ENCODE data around the gene SYT9. TPM values are rescaled to one million over a fixed set of nuclear protein-coding genes. Genes with fewer than 3 reads are reported as not detected.

The SYT9 gene
- total and polyA plus RNA-seq, 2 donors (not counting 3 experiments of a cell fraction or from before 2014, with no cell fraction given): 0.23 TPM; not detected in 1

GRCh38 chr11:7278314-7278917 is 26.7 kb downstream of the SYT9 start:
- POLR2A ChIA-PET: no interaction called here
- peak; percentile 31 for FAIRE-seq
- Histone ChIP-seq H3K36me3 (ENCODE audit: control insufficient read depth in 2 of 2, extremely low read depth in 1 of 2, insufficient read depth in 2 of 2, low read length in 2 of 2) (no peaks in the 10 kb centered on the region), H3K9me1 (replicated peaks; ENCODE audit: control insufficient read depth, extremely low read depth, insufficient read depth, low read length) (no peaks in the 10 kb centered on the region), H3K4me2 (ENCODE audit: insufficient read depth, low read length) (no peak overlapping the region), H3K27ac (ENCODE audit: insufficient read depth, low read depth, low read length) (no peak overlapping the region), H3K79me2 (ENCODE audit: control insufficient read depth, insufficient read depth, low read length) (no peaks in the 10 kb centered on the region), H3K4me3 (replicated peaks in 1 of 3; ENCODE audit: insufficient read depth in 1 of 3, low read depth in 1 of 3, low read length in 3 of 3) (no peak overlapping the region), H2AFZ (ENCODE audit: low read depth, low read length) (no peak overlapping the region), H3K27me3 (ENCODE audit: control insufficient read depth in 2 of 2, insufficient read depth in 2 of 2, low read length in 2 of 2) (no peaks in the 10 kb centered on the region), H4K20me1 (replicated peaks; ENCODE audit: control insufficient read depth, extremely low read depth, insufficient read depth, low read length) (no peaks in the 10 kb centered on the region), H3K9ac (replicated peaks; ENCODE audit: extremely low read depth, insufficient read depth, low read length) (no peak overlapping the region), H3K9me3 (replicated peaks; ENCODE audit: control insufficient read depth, insufficient read depth, low read length) (no peaks in the 10 kb centered on the region), H3K4me1 (ENCODE audit: control insufficient read depth, extremely low read depth, insufficient read depth, low read length) (no peaks in the 10 kb centered on the region)
- DNase-seq (ENCODE audit: low read depth, low spot score): peak; percentile 42
- no TSS peak for BruUV-seq (replicated peaks)
- TF ChIP-seq MAX (IDR thresholded peaks at IDR 0.05; ENCODE audit: insufficient read depth, insufficient read length): no peak
- TF ChIP-seq, protein P1, sequence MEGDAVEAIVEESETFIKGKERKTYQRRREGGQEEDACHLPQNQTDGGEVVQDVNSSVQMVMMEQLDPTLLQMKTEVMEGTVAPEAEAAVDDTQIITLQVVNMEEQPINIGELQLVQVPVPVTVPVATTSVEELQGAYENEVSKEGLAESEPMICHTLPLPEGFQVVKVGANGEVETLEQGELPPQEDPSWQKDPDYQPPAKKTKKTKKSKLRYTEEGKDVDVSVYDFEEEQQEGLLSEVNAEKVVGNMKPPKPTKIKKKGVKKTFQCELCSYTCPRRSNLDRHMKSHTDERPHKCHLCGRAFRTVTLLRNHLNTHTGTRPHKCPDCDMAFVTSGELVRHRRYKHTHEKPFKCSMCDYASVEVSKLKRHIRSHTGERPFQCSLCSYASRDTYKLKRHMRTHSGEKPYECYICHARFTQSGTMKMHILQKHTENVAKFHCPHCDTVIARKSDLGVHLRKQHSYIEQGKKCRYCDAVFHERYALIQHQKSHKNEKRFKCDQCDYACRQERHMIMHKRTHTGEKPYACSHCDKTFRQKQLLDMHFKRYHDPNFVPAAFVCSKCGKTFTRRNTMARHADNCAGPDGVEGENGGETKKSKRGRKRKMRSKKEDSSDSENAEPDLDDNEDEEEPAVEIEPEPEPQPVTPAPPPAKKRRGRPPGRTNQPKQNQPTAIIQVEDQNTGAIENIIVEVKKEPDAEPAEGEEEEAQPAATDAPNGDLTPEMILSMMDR (IDR thresholded peaks at IDR 0.05; ENCODE audit: extremely low read depth in 1 of 2, insufficient read depth in 1 of 2, low read depth in 1 of 2, low read length in 2 of 2): peak; percentile 46 to 64
- CTCF ChIA-PET: interaction anchor here (0.6 to 3.8 kb wide), 32 partner anchors 9 to 597 kb away, joined by 3 to 61 read pairs (median 4); partner anchors contain the start of genes SYT9 and ZNF215
- dilution Hi-C loops (cut with MboI; ENCODE audit: extremely low pct_ligation_motif_present, low sequenced_read_pairs): no loop called here
- intact Hi-C loops (cut with micrococcal nuclease): loop anchor here (1.0 to 2.0 kb wide), 3 partner anchors 134 to 466 kb away; no protein-coding TSS in a partner anchor

DNA sequence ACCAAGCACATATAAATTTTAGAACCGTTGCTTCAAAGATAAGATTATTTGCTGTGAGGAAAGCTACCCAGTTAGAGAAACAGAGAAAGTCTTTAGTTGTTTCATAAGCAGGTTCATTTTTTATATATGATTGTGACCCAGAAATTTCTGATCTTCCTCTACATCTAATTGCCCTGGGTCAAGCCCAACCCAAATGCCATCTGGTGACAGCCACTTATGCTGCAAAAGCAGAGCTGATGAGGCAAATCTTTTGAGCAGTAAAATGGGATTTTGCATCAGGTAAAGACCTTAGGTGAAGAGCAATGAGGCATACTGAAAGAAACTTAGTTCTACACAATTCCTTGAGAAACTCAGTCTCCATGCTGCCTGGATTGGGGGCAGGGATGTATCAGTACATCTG is 28.0 kb downstream of the SYT9 start:
- intact Hi-C loops (cut with micrococcal nuclease): loop anchor here (2.0 kb wide), 1 partner anchor 467 kb away; no protein-coding TSS in a partner anchor
- Histone ChIP-seq H3K4me1 (ENCODE audit: control insufficient read depth, extremely low read depth, insufficient read depth, low read length) (no peaks in the 10 kb centered on the region), H3K9me3 (replicated peaks; ENCODE audit: control insufficient read depth, insufficient read depth, low read length) (no peaks in the 10 kb centered on the region), H3K27me3 (ENCODE audit: control insufficient read depth in 2 of 2, insufficient read depth in 2 of 2, low read length in 2 of 2) (no peaks in the 10 kb centered on the region), H3K27ac (ENCODE audit: insufficient read depth, low read depth, low read length) (no peak overlapping the region), H3K4me3 (replicated peaks in 1 of 3; ENCODE audit: insufficient read depth in 1 of 3, low read depth in 1 of 3, low read length in 3 of 3) (no peak overlapping the region), H3K4me2 (ENCODE audit: insufficient read depth, low read length) (no peak overlapping the region), H3K9me1 (replicated peaks; ENCODE audit: control insufficient read depth, extremely low read depth, insufficient read depth, low read length) (no peaks in the 10 kb centered on the region), H4K20me1 (replicated peaks; ENCODE audit: control insufficient read depth, extremely low read depth, insufficient read depth, low read length) (no peaks in the 10 kb centered on the region), H2AFZ (ENCODE audit: low read depth, low read length) (no peak overlapping the region), H3K9ac (replicated peaks; ENCODE audit: extremely low read depth, insufficient read depth, low read length) (no peak overlapping the region), H3K36me3 (ENCODE audit: control insufficient read depth in 2 of 2, extremely low read depth in 1 of 2, insufficient read depth in 2 of 2, low read length in 2 of 2) (no peaks in the 10 kb centered on the region), H3K79me2 (ENCODE audit: control insufficient read depth, insufficient read depth, low read length) (no peaks in the 10 kb centered on the region)
- FAIRE-seq: no peak
- POLR2A ChIA-PET: no interaction called here
- dilution Hi-C loops (cut with MboI; ENCODE audit: extremely low pct_ligation_motif_present, low sequenced_read_pairs): no loop called here
- DNase-seq (ENCODE audit: low read depth, low spot score): no peak
- CTCF ChIA-PET: interaction anchor here (0.9 to 3.8 kb wide), 9 partner anchors 10 to 524 kb away, joined by 3 to 61 read pairs (median 14); no protein-coding TSS in a partner anchor
- TF ChIP-seq, protein P1 (IDR thresholded peaks at IDR 0.05; ENCODE audit: extremely low read depth in 1 of 2, insufficient read depth in 1 of 2, low read depth in 1 of 2, low read length in 2 of 2): no peak
- TF ChIP-seq EZH2 (IDR thresholded peaks at IDR 0.05; ENCODE audit: borderline replicate concordance, low read depth, low read length, severe bottlenecking) (no peak), GATA2 (IDR thresholded peaks at IDR 0.05; ENCODE audit: insufficient read depth, insufficient read length, low read depth, low read length) (no peak), FOS (IDR thresholded peaks at IDR 0.05; ENCODE audit: borderline replicate concordance, insufficient read depth, low read length) (no peak), MYC (IDR thresholded peaks at IDR 0.05; ENCODE audit: low read depth, low read length) (no peak), MAX (IDR thresholded peaks at IDR 0.05; ENCODE audit: insufficient read depth, insufficient read length) (no peak), POLR2AphosphoS5 (IDR thresholded peaks at IDR 0.05; ENCODE audit: insufficient read depth, low read depth, low read length) (no peak), POLR2A (IDR thresholded peaks at IDR 0.05; ENCODE audit: low read depth, low read length) (no peak), JUN (IDR thresholded peaks at IDR 0.05; ENCODE audit: borderline replicate concordance, insufficient read depth, insufficient read length, low read depth) (no peak)
- no TSS peak for BruUV-seq (replicated peaks)

Data from endothelial cell of umbilical vein (primary cell).